ENCODE measurements around the gene TMEFF1. TPM values are rescaled to one million over a fixed set of nuclear protein-coding genes. Genes with fewer than 3 reads are reported as not detected.

Gene TMEFF1
- total RNA-seq = under 1 TPM in 2 of 3 donors, not detected in 1; 0.38 to 0.98 TPM
- long read RNA-seq, donor 1, partial matches to known transcripts = 0 of 2 reads
- long read RNA-seq, donor 1, other reads (novel, unspliced or antisense) = 0 of 2 reads
- long read RNA-seq, donor 2 = 0 reads

DNA sequence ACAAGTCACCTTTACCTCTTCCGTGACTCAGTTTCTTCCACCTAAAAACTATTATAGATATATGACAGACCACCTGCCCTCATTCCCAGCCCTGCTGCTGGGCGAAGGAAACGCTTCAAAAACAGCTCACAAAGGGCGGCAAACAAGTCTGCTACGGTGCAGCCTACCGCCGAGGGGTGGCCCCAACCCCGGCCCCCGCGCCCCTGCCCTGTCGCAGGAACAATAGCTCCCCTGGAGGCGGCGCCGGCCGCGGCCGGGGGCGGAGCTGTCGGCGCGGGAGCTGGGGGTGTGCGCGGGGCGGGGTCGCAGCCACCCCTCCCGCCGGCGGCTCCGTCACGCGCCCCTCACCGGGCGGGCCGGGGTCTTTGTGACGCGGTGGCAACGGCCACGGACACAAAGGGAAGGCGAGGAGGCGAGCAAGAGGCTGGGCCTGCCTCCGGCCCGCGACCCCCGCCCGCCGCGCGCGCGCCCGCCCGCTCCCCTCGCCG lies at the start of gene TMEFF1:
Gene TMEFF1 (plus strand): TSS at position 362 of the 488 bp plus-strand sequence. CDS start 396 bp downstream, outside the sequence.
- Histone ChIP-seq H3K9me3 (no peaks in the 10 kb centered on the region), H3K4me1 (ENCODE audit: low read depth) (peaks cover 6% of the 10 kb centered on the region), H3K36me3 (ENCODE audit: low read depth) (no peaks in the 10 kb centered on the region), H3K4me3 (no peak within 1 kb of the TSS)
- intact Hi-C loops (cut with DNase I, micrococcal nuclease) = no loop called here
- TF ChIP-seq, protein P1, sequence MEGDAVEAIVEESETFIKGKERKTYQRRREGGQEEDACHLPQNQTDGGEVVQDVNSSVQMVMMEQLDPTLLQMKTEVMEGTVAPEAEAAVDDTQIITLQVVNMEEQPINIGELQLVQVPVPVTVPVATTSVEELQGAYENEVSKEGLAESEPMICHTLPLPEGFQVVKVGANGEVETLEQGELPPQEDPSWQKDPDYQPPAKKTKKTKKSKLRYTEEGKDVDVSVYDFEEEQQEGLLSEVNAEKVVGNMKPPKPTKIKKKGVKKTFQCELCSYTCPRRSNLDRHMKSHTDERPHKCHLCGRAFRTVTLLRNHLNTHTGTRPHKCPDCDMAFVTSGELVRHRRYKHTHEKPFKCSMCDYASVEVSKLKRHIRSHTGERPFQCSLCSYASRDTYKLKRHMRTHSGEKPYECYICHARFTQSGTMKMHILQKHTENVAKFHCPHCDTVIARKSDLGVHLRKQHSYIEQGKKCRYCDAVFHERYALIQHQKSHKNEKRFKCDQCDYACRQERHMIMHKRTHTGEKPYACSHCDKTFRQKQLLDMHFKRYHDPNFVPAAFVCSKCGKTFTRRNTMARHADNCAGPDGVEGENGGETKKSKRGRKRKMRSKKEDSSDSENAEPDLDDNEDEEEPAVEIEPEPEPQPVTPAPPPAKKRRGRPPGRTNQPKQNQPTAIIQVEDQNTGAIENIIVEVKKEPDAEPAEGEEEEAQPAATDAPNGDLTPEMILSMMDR (IDR thresholded peaks at IDR 0.05) = no peak
- peak in 2 of 3 donors; percentile 21 to 41 for DNase-seq
- ATAC-seq = peak; percentile 50

GRCh38 chr9:100425758-100426157 lies 47.2 kb upstream of the TMEFF1 start:
- no peak for ATAC-seq
- DNase-seq = no peak
- TF ChIP-seq, protein P1 (IDR thresholded peaks at IDR 0.05) = no peak
- Histone ChIP-seq H3K9me3 (no peaks in the 10 kb centered on the region), H3K4me1 (ENCODE audit: low read depth) (peaks cover 4% of the 10 kb centered on the region), H3K36me3 (ENCODE audit: low read depth) (no peaks in the 10 kb centered on the region), H3K4me3 (no peak overlapping the region)
- intact Hi-C loops (cut with DNase I, micrococcal nuclease) = no loop called here

DNA sequence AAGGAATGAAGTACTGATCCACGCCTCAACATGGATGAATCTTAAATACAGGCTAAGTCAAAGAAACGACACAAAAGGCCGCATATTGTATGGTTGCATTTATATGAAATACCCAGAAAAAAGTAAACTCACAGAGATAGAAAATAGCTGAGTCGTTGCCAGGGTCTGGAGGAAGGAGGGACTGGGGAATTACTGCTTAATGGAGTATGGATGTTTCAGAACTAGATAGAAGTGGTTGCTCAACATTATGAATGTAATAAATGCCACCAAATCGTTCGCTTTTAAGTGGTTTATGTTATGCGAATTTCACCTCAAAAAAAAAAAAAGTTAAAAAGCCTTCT lies 46.8 kb upstream of the TMEFF1 start:
- TF ChIP-seq, protein P1 (IDR thresholded peaks at IDR 0.05) = no peak
- no peaks in the 10 kb centered on the region for H3K36me3 ChIP-seq (ENCODE audit: low read depth)
- no peaks in the 10 kb centered on the region for H3K9me3 ChIP-seq
- DNase-seq (no peak), ATAC-seq (no peak)
- intact Hi-C loops (cut with DNase I, micrococcal nuclease) = no loop called here
- peaks cover 4% of the 10 kb centered on the region for H3K4me1 ChIP-seq (ENCODE audit: low read depth)
- H3K4me3 ChIP-seq = no peak overlapping the region

GRCh38 chr9:100426530-100427365 lies 46.2 kb upstream of the TMEFF1 start, which contains the start of gene MSANTD3:
TSS of gene MSANTD3 (plus strand) at chr9:100427143. CDS start at chr9:100441939, 14,796 bp downstream.
- intact Hi-C loops (cut with DNase I, micrococcal nuclease) = no loop called here
- Histone ChIP-seq H3K4me1 (ENCODE audit: low read depth) (peaks cover 4% of the 10 kb centered on the region), H3K9me3 (no peaks in the 10 kb centered on the region), H3K4me3 (peak within 1 kb of the TSS; percentile 68), H3K36me3 (ENCODE audit: low read depth) (no peaks in the 10 kb centered on the region)
- TF ChIP-seq, protein P1 (IDR thresholded peaks at IDR 0.05) = no peak
- DNase-seq (peak; percentile 66 to 82 (median 76)), ATAC-seq (peak; percentile 85)

DNA sequence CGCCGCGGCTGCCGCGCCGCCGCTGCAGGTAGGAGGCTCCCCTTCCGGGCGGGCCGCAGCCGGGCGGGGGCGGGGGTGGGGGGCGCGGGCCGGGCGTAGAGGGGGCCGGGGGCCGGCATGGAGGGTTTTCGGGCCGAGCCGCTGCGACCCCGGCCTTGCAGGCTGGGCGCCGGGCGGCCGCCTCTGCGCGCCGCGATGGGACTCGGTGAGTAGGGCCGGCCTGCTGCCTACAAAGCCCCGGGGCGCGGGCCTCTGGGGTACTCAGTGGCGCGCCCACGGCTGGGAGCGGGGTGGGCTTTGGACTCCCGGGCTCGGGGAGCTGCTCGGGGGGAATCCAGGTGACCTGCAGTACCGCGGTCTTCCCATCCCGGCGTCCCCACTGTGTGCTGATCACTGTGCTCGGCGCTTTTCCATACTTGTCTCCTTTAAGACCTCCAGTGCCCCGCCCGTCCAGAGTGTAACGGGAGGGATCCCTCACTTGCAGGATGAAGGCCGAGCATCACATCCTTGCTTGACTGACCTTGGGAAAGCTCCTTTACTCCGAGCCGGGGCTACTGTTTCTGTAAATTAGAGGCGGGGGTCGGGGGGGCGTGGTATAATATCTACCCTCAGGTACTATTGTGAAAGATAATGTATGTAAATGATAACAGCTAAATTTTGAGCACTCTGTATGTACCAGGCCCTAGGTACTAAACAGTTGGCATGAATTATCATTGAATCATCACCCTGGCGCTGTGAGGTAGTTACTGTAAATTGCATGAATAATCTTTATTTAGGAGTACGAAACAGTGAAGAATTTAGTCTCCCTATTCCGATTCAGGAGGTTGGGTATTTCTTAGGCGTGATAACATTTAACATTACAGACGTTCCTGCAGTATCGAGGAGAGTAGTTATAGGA lies 45.3 kb upstream of the TMEFF1 start:
- TF ChIP-seq, protein P1 (IDR thresholded peaks at IDR 0.05) = no peak
- Histone ChIP-seq H3K4me3 (peak overlapping the region; percentile 68), H3K9me3 (no peaks in the 10 kb centered on the region), H3K36me3 (ENCODE audit: low read depth) (no peaks in the 10 kb centered on the region), H3K4me1 (ENCODE audit: low read depth) (peaks cover 4% of the 10 kb centered on the region)
- ATAC-seq (peak; percentile 59), DNase-seq (peak; percentile 60 to 67 (median 66))
- intact Hi-C loops (cut with DNase I, micrococcal nuclease) = no loop called here
